Kidney (tissue), 14 donors: ENCODE measurements around the gene RUNDC3A. TPM values are rescaled to one million over a fixed set of nuclear protein-coding genes. Genes with fewer than 3 reads are reported as not detected.
A peak's percentile ranks its signal among the peaks of the same experiment; 100 is the strongest.

Experiments used
- DNase-seq, 5 donors: peaks; one replicate each; pipeline ENCODE4 v3.0.0-alpha.2; 2013 to 2020
- FAIRE-seq: peaks from 2 replicates; lab custom pipeline; 2012; peaks lifted over from hg19 to GRCh38; lab: Jason Lieb, UNC
- H3K27ac ChIP-seq, 2 donors: one replicate each; pipeline ENCODE4 v1.7.0; 2013; ENCODE audit warnings: low read depth in 2 of 2, low read length in 2 of 2, inconsistent platforms in 1 of 2
- H3K27me3 ChIP-seq: one replicate; pipeline ENCODE4 v1.7.1; 2013; ENCODE audit warnings: low read length, inconsistent platforms; ENCODE audit not compliant: control insufficient read depth, insufficient read depth
- H3K36me3 ChIP-seq, 3 donors: one replicate each; pipeline versions ENCODE4 v1.7.0 to v1.7.1; 2013; ENCODE audit warnings: low read length in 3 of 3, control low read depth in 1 of 3, inconsistent platforms in 1 of 3; ENCODE audit not compliant: insufficient read depth in 3 of 3, control insufficient read depth in 2 of 3
- H3K4me1 ChIP-seq, 3 donors: one replicate each; pipeline versions ENCODE4 v1.7.0 to v1.7.1; 2013; ENCODE audit warnings: low read length in 3 of 3, inconsistent platforms in 1 of 3, low read depth in 1 of 3; ENCODE audit not compliant: control insufficient read depth in 2 of 3, insufficient read depth in 2 of 3
- H3K4me3 ChIP-seq, 3 donors: one replicate each; pipeline versions ENCODE4 v1.7.0 to v1.8.1; 2013; ENCODE audit warnings: low read length in 3 of 3, control low read depth in 1 of 3, inconsistent platforms in 1 of 3
- H3K9ac ChIP-seq, 3 donors: one replicate each; pipeline versions ENCODE4 v1.7.0 to v1.7.1; 2013; ENCODE audit warnings: low read length in 3 of 3, control low read depth in 1 of 3, inconsistent platforms in 1 of 3
- H3K9me3 ChIP-seq, 3 donors: one replicate each; pipeline versions ENCODE4 v1.7.0 to v1.7.1; 2013; ENCODE audit warnings: low read length in 3 of 3, control low read depth in 1 of 3, inconsistent platforms in 1 of 3; ENCODE audit not compliant: control insufficient read depth in 2 of 3, insufficient read depth in 1 of 3
- CTCF ChIP-seq: IDR thresholded peaks from 3 replicates; pipeline ENCODE4 v1.5.1; 2012; ENCODE audit warnings: mild to moderate bottlenecking, moderate library complexity, borderline replicate concordance; ENCODE audit not compliant: insufficient read depth; ENCODE audit errors: extremely low read depth
- intact Hi-C: fragments of 100-400 bp; cut with DNase I; formaldehyde crosslinking; loops from one replicate; pipeline ENCODE4 v1.11.1; 2022
- polyA plus RNA-seq: library from polyadenylated mRNA; stranded (reverse); fragments of 350-450 nt; fragmentation: Illumina TruSeq; extraction: RNeasy Lipid Tissue Mini Kit (QIAGEN cat#74804); gene quantifications from one replicate; pipeline ENCODE4 v1.2.3, GENCODE V29; 2014; ENCODE audit warnings: low read depth, low replicate concordance; ENCODE audit not compliant: insufficient read depth
- total RNA-seq: library from RNA; stranded (reverse); fragmentation: NEBNext Ultra II Directional; extraction: Animal tissue kit (Norgen Biotek cat#: 25700); gene quantifications from one replicate; pipeline ENCODE4 v1.2.1, GENCODE V29; 2021
- donor health status: control.
- donor health status: control.
- donor health status: control.
- donor health status: control.
- donor health status: control.
- donor health status: DM: yes; HTN: yes; CAD: no.
- donor health status: Normal renal cell carcinoma (clear cell type).

RUNDC3A gene
- total and polyA plus RNA-seq, 2 donors from 2014 or later, result 2.2 to 6.4 TPM

GRCh38 chr17:44343510-44344209, 35.3 kb downstream of the RUNDC3A start:
- intact Hi-C loops, result no loop called here
- no peak for DNase-seq

GRCh38 chr17:44344939-44345453, 36.6 kb downstream of the RUNDC3A start, which contains the start of gene GRN:
Gene GRN, plus strand, starts transcription at chr17:44345302. Its CDS starts 3,863 bp downstream, at chr17:44349165.
- intact Hi-C loops, result no loop called here
- TF ChIP-seq CTCF, result peak; percentile 3
- Histone ChIP-seq H3K4me1 (peaks cover 0 to 13% (median 0%) of the 10 kb centered on the region in 3 donors), H3K27me3 (no peaks in the 10 kb centered on the region), H3K27ac (peak within 1 kb of the TSS; percentile 71 to 77), H3K36me3 (no peaks in the 10 kb centered on the region), H3K9me3 (no peaks in the 10 kb centered on the region), H3K4me3 (peak within 1 kb of the TSS; percentile 74 to 99 (median 97)), H3K9ac (peak within 1 kb of the TSS; percentile 46 to 99 (median 93))
- DNase-seq, result peak; percentile 96 to 100 (median 98)
- peak; percentile 92 for FAIRE-seq

More at GRCh38 chr17:44343510-44344209, 35.3 kb downstream of the RUNDC3A start:
- peaks cover 0 to 13% (median 0%) of the 10 kb centered on the region in 3 donors for H3K4me1 ChIP-seq
- no peak overlapping the region for H3K27ac ChIP-seq
- TF ChIP-seq CTCF, result no peak
- no peak overlapping the region for H3K4me3 ChIP-seq
- no peaks in the 10 kb centered on the region for H3K9me3 ChIP-seq
- no peaks in the 10 kb centered on the region for H3K27me3 ChIP-seq
- H3K9ac ChIP-seq, result no peak overlapping the region
- H3K36me3 ChIP-seq, result no peaks in the 10 kb centered on the region
- no peak for FAIRE-seq

- peak overlapping the region; percentile 46 to 99 (median 93) for H3K9ac ChIP-seq
- no peaks in the 10 kb centered on the region for H3K27me3 ChIP-seq
- H3K9me3 ChIP-seq, result no peaks in the 10 kb centered on the region
- H3K27ac ChIP-seq, result peak overlapping the region; percentile 71 to 77
- H3K4me1 ChIP-seq, result peaks cover 0 to 13% (median 0%) of the 10 kb centered on the region in 3 donors
- FAIRE-seq (no peak), DNase-seq (peak; percentile 77 to 95 (median 87))
- intact Hi-C loops, result no loop called here
- TF ChIP-seq CTCF, result peak; percentile 54
- H3K36me3 ChIP-seq, result no peaks in the 10 kb centered on the region
- peak overlapping the region; percentile 74 to 99 (median 97) for H3K4me3 ChIP-seq
Measured at GRCh38 chr17:44345454-44346026, 37.1 kb downstream of the RUNDC3A start.
